ENCODE results near the gene KIT.

KIT gene

DNA sequence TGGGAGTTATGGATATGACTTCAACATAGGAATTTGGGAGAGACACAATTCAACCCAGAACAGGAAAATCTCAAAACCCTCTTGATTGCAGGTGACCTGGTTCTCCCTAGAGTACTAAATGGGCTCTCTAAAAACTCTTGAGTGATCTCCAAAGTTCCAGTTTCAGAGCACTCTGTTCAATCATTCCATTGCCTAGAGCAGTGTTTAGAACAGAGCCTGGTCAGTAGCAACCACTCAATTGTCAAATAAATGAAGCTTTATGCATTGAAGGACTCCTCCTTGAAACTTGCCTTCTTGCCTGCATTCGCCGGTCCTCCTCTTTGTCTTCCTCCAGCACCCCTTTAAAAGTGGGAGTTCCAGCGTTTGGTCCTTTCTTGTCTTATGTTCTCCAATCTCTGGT, 85.8 kb downstream of the KIT start:
- Histone ChIP-seq H3K4me3 (ENCODE audit: low read length in 2 of 2) (no peak overlapping the region), H3K4me1 (ENCODE audit: control insufficient read depth, insufficient read depth, low read length) (no peaks in the 10 kb centered on the region), H3K9me3 (ENCODE audit: control insufficient read depth in 2 of 2, low read length in 2 of 2) (peaks cover 2 to 4% of the 10 kb centered on the region in 2 donors), H3K27ac (ENCODE audit: low read length) (no peak overlapping the region), H3K27me3 (ENCODE audit: control insufficient read depth in 1 of 2, insufficient read depth in 2 of 2, low read length in 2 of 2) (no peaks in the 10 kb centered on the region), H3K36me3 (ENCODE audit: control insufficient read depth in 2 of 2, insufficient read depth in 2 of 2, low read length in 2 of 2) (no peaks in the 10 kb centered on the region), H3K9ac (ENCODE audit: low read length in 2 of 2) (no peak overlapping the region)

DNA sequence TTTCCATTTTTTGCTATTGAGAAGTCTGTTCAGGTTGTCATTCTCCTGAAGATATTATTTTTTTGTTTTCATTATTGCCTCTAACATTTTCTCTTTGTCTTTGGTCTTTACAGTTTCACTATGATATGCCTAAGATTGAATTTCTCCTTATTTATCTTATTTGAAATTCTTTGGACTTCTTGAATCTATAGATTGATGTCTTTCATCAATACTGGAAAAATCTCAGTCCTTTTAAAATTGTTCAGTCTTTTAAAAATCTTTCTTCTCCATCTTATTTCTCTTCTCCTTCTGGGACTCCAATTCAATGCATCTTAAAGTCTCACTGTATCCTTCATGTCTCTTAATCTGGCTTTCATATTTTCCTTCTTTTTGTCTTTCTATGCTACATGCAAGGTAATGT, 86.7 kb downstream of the KIT start:
- H3K36me3 ChIP-seq (ENCODE audit: control insufficient read depth in 2 of 2, insufficient read depth in 2 of 2, low read length in 2 of 2) = no peaks in the 10 kb centered on the region
- no peak overlapping the region for H3K4me3 ChIP-seq (ENCODE audit: low read length in 2 of 2)
- no peak overlapping the region for H3K9ac ChIP-seq (ENCODE audit: low read length in 2 of 2)
- H3K9me3 ChIP-seq (ENCODE audit: control insufficient read depth in 2 of 2, low read length in 2 of 2) = peaks cover 2 to 4% of the 10 kb centered on the region in 2 donors
- H3K4me1 ChIP-seq (ENCODE audit: control insufficient read depth, insufficient read depth, low read length) = no peaks in the 10 kb centered on the region
- no peaks in the 10 kb centered on the region for H3K27me3 ChIP-seq (ENCODE audit: control insufficient read depth in 1 of 2, insufficient read depth in 2 of 2, low read length in 2 of 2)
- no peak overlapping the region for H3K27ac ChIP-seq (ENCODE audit: low read length)

GRCh38 chr4:54745031-54745770, 87.4 kb downstream of the KIT start:
- Histone ChIP-seq H3K9ac (ENCODE audit: low read length in 2 of 2) (no peak overlapping the region), H3K4me1 (ENCODE audit: control insufficient read depth, insufficient read depth, low read length) (no peaks in the 10 kb centered on the region), H3K4me3 (ENCODE audit: low read length in 2 of 2) (no peak overlapping the region), H3K9me3 (ENCODE audit: control insufficient read depth in 2 of 2, low read length in 2 of 2) (peaks cover 2 to 4% of the 10 kb centered on the region in 2 donors), H3K36me3 (ENCODE audit: control insufficient read depth in 2 of 2, insufficient read depth in 2 of 2, low read length in 2 of 2) (no peaks in the 10 kb centered on the region), H3K27ac (ENCODE audit: low read length) (no peak overlapping the region), H3K27me3 (ENCODE audit: control insufficient read depth in 1 of 2, insufficient read depth in 2 of 2, low read length in 2 of 2) (no peaks in the 10 kb centered on the region)

DNA sequence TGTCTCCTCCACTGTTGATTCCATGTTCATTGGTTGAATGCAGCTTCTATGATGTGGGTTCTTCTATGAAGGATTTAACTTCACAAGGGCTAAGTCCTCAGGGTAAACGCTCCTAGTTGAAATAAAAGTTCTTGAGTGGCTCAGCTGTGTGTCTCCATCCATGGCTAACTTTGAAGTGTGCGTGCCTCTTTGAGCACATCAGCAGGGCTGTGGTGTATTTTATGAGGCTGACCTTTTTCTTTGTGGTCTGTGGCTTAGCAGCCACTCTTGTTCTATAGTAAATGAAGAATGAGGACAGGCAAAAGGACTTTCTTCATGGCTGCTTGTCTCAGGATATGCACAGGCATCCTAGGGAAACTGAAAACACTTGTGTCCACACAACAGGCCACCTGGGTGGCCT, 88.5 kb downstream of the KIT start:
- Histone ChIP-seq H3K27ac (ENCODE audit: low read length) (no peak overlapping the region), H3K4me1 (ENCODE audit: control insufficient read depth, insufficient read depth, low read length) (no peaks in the 10 kb centered on the region), H3K27me3 (ENCODE audit: control insufficient read depth in 1 of 2, insufficient read depth in 2 of 2, low read length in 2 of 2) (no peaks in the 10 kb centered on the region), H3K9me3 (ENCODE audit: control insufficient read depth in 2 of 2, low read length in 2 of 2) (peaks cover 2 to 4% of the 10 kb centered on the region in 2 donors), H3K9ac (ENCODE audit: low read length in 2 of 2) (no peak overlapping the region), H3K36me3 (ENCODE audit: control insufficient read depth in 2 of 2, insufficient read depth in 2 of 2, low read length in 2 of 2) (no peaks in the 10 kb centered on the region), H3K4me3 (ENCODE audit: low read length in 2 of 2) (no peak overlapping the region)

DNA sequence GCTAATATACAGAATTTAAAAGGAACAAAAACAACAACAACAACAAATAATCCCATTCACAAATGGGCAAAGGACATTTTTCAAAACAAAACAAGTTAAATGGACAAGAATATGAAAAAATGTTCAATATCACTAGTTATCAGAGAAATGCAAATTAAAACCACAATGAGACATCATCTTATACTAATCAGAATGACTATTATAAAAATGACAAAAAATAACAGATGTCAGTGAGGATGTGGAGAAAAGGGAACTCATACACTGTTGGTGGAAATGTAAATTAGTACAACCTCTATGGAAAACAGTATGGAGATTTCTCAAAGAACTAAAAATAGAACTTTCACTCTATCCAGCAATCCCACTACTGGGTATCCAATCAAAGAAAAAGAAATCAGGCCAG, 92.6 kb downstream of the KIT start:
- Histone ChIP-seq H3K36me3 (ENCODE audit: control insufficient read depth in 2 of 2, insufficient read depth in 2 of 2, low read length in 2 of 2) (no peaks in the 10 kb centered on the region), H3K4me1 (ENCODE audit: control insufficient read depth, insufficient read depth, low read length) (no peaks in the 10 kb centered on the region), H3K9me3 (ENCODE audit: control insufficient read depth in 2 of 2, low read length in 2 of 2) (peaks cover 0 to 2% of the 10 kb centered on the region in 2 donors), H3K27me3 (ENCODE audit: control insufficient read depth in 1 of 2, insufficient read depth in 2 of 2, low read length in 2 of 2) (no peaks in the 10 kb centered on the region), H3K9ac (ENCODE audit: low read length in 2 of 2) (no peak overlapping the region), H3K27ac (ENCODE audit: low read length) (no peak overlapping the region), H3K4me3 (ENCODE audit: low read length in 2 of 2) (no peak overlapping the region)

- no peak overlapping the region for H3K9ac ChIP-seq (ENCODE audit: low read length in 2 of 2)
- H3K9me3 ChIP-seq (ENCODE audit: control insufficient read depth in 2 of 2, low read length in 2 of 2) = no peaks in the 10 kb centered on the region
- H3K4me1 ChIP-seq (ENCODE audit: control insufficient read depth, insufficient read depth, low read length) = no peaks in the 10 kb centered on the region
- no peak overlapping the region for H3K4me3 ChIP-seq (ENCODE audit: low read length in 2 of 2)
- H3K27ac ChIP-seq (ENCODE audit: low read length) = no peak overlapping the region
- H3K27me3 ChIP-seq (ENCODE audit: control insufficient read depth in 1 of 2, insufficient read depth in 2 of 2, low read length in 2 of 2) = no peaks in the 10 kb centered on the region
- H3K36me3 ChIP-seq (ENCODE audit: control insufficient read depth in 2 of 2, insufficient read depth in 2 of 2, low read length in 2 of 2) = no peaks in the 10 kb centered on the region
Measured at GRCh38 chr4:54754394-54754793, 96.6 kb downstream of the KIT start.

GRCh38 chr4:54764476-54764875, 106.7 kb downstream of the KIT start:
- Histone ChIP-seq H3K27ac (ENCODE audit: low read length) (no peak overlapping the region), H3K4me3 (ENCODE audit: low read length in 2 of 2) (no peak overlapping the region), H3K9ac (ENCODE audit: low read length in 2 of 2) (no peak overlapping the region), H3K4me1 (ENCODE audit: control insufficient read depth, insufficient read depth, low read length) (no peaks in the 10 kb centered on the region), H3K36me3 (ENCODE audit: control insufficient read depth in 2 of 2, insufficient read depth in 2 of 2, low read length in 2 of 2) (no peaks in the 10 kb centered on the region), H3K27me3 (ENCODE audit: control insufficient read depth in 1 of 2, insufficient read depth in 2 of 2, low read length in 2 of 2) (no peaks in the 10 kb centered on the region), H3K9me3 (ENCODE audit: control insufficient read depth in 2 of 2, low read length in 2 of 2) (no peaks in the 10 kb centered on the region)

- H3K9me3 ChIP-seq (ENCODE audit: control insufficient read depth in 2 of 2, low read length in 2 of 2) = no peaks in the 10 kb centered on the region
- no peak overlapping the region for H3K4me3 ChIP-seq (ENCODE audit: low read length in 2 of 2)
- H3K36me3 ChIP-seq (ENCODE audit: control insufficient read depth in 2 of 2, insufficient read depth in 2 of 2, low read length in 2 of 2) = no peaks in the 10 kb centered on the region
- H3K27me3 ChIP-seq (ENCODE audit: control insufficient read depth in 1 of 2, insufficient read depth in 2 of 2, low read length in 2 of 2) = no peaks in the 10 kb centered on the region
- H3K4me1 ChIP-seq (ENCODE audit: control insufficient read depth, insufficient read depth, low read length) = no peaks in the 10 kb centered on the region
- no peak overlapping the region for H3K27ac ChIP-seq (ENCODE audit: low read length)
- H3K9ac ChIP-seq (ENCODE audit: low read length in 2 of 2) = no peak overlapping the region
Measured at GRCh38 chr4:54767376-54767775, 109.6 kb downstream of the KIT start.

DNA sequence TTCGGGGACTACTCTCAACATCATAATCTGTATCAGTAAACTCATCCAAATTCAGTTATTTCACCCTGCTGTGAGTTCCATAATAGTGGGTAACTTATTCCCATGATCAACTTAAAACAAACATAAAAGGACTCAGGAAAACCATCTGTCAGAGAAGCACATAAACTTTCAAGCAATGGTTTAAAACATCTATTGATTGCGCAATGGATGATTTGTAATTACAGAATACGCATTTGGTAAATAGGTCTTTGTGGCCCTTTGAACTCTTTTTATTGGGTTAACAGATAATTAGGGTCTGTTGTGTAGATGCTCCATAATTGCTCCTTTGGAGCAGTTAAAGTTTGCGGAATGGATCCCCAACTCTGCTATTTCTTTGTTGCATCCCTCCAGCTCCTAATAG, 115.3 kb downstream of the KIT start:
- no peak overlapping the region for H3K27ac ChIP-seq (ENCODE audit: low read length)
- no peaks in the 10 kb centered on the region for H3K4me1 ChIP-seq (ENCODE audit: control insufficient read depth, insufficient read depth, low read length)
- no peak overlapping the region for H3K4me3 ChIP-seq (ENCODE audit: low read length in 2 of 2)
- H3K27me3 ChIP-seq (ENCODE audit: control insufficient read depth in 1 of 2, insufficient read depth in 2 of 2, low read length in 2 of 2) = no peaks in the 10 kb centered on the region
- H3K9ac ChIP-seq (ENCODE audit: low read length in 2 of 2) = no peak overlapping the region
- H3K36me3 ChIP-seq (ENCODE audit: control insufficient read depth in 2 of 2, insufficient read depth in 2 of 2, low read length in 2 of 2) = no peaks in the 10 kb centered on the region
- no peaks in the 10 kb centered on the region for H3K9me3 ChIP-seq (ENCODE audit: control insufficient read depth in 2 of 2, low read length in 2 of 2)

DNA sequence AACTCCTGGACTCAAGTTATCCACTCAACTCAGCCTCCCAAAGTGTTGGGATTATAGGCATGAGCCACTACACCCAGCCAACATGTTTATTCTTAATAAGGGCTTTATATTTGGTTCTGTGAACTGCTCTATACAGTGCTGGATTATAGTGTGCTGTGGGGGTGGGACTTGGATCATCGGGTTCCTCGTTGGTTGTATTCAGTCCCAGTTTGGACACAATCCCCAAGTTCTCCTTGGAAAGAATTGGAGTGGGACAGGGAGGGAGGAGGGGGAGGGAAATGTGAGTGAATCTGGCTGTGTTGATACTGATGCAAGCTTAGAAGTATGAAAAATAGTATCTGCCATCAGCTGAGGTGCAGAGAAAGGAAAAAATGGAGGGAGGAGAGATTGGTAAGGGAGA, 121.3 kb downstream of the KIT start:
- Histone ChIP-seq H3K9ac (ENCODE audit: low read length in 2 of 2) (no peak overlapping the region), H3K9me3 (ENCODE audit: control insufficient read depth in 2 of 2, low read length in 2 of 2) (no peaks in the 10 kb centered on the region), H3K27ac (ENCODE audit: low read length) (no peak overlapping the region), H3K4me3 (ENCODE audit: low read length in 2 of 2) (no peak overlapping the region), H3K27me3 (ENCODE audit: control insufficient read depth in 1 of 2, insufficient read depth in 2 of 2, low read length in 2 of 2) (no peaks in the 10 kb centered on the region), H3K4me1 (ENCODE audit: control insufficient read depth, insufficient read depth, low read length) (peaks cover 6% of the 10 kb centered on the region), H3K36me3 (ENCODE audit: control insufficient read depth in 2 of 2, insufficient read depth in 2 of 2, low read length in 2 of 2) (no peaks in the 10 kb centered on the region)

DNA sequence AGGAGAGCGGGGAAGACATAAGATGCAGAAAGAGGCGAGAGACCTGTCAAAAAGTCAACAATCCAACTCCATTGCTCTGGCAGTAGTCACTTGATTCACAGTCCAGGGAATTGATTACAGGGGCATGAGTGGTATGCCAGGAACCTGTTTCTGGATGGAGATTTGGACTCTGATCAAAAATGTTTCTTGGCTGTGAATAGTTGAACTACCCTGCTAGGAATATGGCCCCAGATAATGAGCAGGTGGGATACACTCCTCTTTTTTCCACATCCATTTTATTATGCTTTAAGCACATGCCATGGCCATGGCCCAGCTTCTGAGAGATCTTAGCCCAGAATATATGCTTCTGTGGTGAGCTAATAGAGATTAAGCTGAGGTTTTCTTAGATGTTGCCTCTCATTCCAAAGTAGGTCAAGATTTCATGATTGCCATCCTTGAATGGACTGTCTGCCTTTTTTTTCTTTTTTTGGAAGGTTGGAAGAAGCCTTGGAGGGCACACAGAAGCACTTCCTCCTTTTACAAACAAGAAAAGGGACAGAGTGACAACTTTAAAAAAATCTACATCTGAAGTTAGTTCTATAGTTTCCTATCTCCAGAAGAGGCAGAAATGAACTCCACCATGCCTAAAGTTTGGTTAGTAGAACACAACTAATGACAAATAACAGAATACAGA, 121.9 kb downstream of the KIT start:
- Histone ChIP-seq H3K27me3 (ENCODE audit: control insufficient read depth in 1 of 2, insufficient read depth in 2 of 2, low read length in 2 of 2) (no peaks in the 10 kb centered on the region), H3K36me3 (ENCODE audit: control insufficient read depth in 2 of 2, insufficient read depth in 2 of 2, low read length in 2 of 2) (no peaks in the 10 kb centered on the region), H3K9me3 (ENCODE audit: control insufficient read depth in 2 of 2, low read length in 2 of 2) (no peaks in the 10 kb centered on the region), H3K27ac (ENCODE audit: low read length) (no peak overlapping the region), H3K4me3 (ENCODE audit: low read length in 2 of 2) (no peak overlapping the region), H3K9ac (ENCODE audit: low read length in 2 of 2) (no peak overlapping the region), H3K4me1 (ENCODE audit: control insufficient read depth, insufficient read depth, low read length) (peaks cover 6% of the 10 kb centered on the region)
